ENCODE data around the gene NFS1. TPM values are rescaled to one million over a fixed set of nuclear protein-coding genes. Genes with fewer than 3 reads are reported as not detected.
A peak's percentile ranks its signal among the peaks of the same experiment; 100 is the strongest.
"Not testable (repeated sequence)": the region's sequence is repeated elsewhere in the genome, so short reads cannot be mapped to it uniquely, and the experiment has no call there.

NFS1 gene
- total and polyA plus RNA-seq, 3 experiments from 2014 or later, result 18.8 to 37.7 (median 36.4) TPM

DNA sequence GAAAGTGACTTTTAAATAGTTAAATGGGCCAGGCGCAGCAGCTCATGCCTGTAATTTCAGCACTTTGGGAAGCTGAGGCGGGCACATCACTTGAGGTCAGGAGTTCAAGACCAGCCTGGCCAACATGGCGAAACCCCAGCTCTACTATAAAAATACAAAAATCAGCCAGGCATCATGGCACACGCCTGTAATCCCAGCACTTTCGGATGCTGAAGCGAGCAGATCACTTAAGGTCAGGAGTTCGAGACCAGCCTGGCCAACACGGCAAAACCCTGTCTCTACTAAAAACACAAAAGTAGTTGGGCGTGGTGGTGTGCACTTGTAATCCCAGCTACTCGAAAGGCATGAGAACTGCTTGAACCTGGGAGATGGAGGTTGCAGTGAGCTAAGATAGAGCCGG, 6.7 kb upstream of the NFS1 start:
- peak in 1 of 5 donors; percentile 6 for DNase-seq
- H3K9me3 ChIP-seq (ENCODE audit: low read length); H3K4me3 ChIP-seq (ENCODE audit: low read length); POLR2A ChIA-PET; H3K4me3 Mint-ChIP-seq; H3K27me3 ChIP-seq (ENCODE audit: insufficient read depth, low read length, poor library complexity, severe bottlenecking); H3K27ac ChIP-seq (ENCODE audit: low read depth, low read length); H3K27me3 Mint-ChIP-seq; H3K9me3 Mint-ChIP-seq; H3K4me1 ChIP-seq (ENCODE audit: insufficient read depth, low read length): not testable (repeated sequence)
- peak overlapping the region in 1 of 8 donors; percentile 39 for H3K27ac Mint-ChIP-seq
- CTCF ChIA-PET, result interaction anchor here (1.3 to 1.6 kb wide), 2 partner anchors 36 to 87 kb away, joined by 3 to 5 read pairs; partner anchors contain the start of gene RBM39
- H3K36me3 ChIP-seq (ENCODE audit: insufficient read depth, low read length), result peaks cover 50% of the 10 kb centered on the region
- peaks cover 33 to 52% (median 44%) of the 10 kb centered on the region in 3 donors for H3K4me1 Mint-ChIP-seq
- H3K36me3 Mint-ChIP-seq, result peaks cover 13 to 85% (median 15%) of the 10 kb centered on the region in 3 donors

DNA sequence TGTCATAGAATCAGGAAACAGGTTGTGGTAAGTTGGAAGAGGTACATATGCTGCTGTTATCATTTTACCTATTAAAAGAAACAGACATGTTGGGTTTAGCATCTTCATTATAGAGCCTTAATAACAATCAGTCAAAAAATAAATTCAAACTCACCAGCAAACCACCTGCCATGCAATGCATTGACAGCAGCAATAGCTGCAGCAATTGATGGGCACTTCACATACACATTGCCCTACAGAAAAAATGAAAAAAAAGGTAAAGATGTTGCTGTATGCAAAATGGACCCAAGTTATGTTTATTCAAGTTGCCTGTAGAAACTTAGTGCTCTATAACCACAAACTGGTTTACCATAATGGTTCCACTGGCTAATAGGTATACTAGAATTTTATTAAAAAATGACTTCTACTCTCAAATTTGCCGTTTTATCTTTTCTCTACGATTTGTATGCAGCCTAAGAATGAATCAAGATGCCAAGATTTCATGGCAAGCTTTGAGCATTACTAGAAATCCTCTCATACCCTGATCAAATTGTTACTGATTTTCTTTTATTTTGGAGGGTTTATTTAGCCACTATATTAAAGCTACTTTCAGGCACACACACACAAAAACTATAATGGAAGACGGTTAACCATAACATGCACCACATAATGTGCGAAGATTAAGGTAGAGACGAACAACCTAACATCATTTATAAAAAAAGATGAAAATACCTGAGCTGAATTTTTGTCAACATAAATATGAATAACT, 5.5 kb upstream of the NFS1 start:
- peaks cover 0 to 2% of the 10 kb centered on the region in 2 donors for H3K27me3 Mint-ChIP-seq
- peaks cover 7% of the 10 kb centered on the region for H3K4me1 ChIP-seq (ENCODE audit: insufficient read depth, low read length)
- no peaks in the 10 kb centered on the region for H3K9me3 Mint-ChIP-seq
- H3K4me3 Mint-ChIP-seq, result no peak overlapping the region
- peaks cover 13 to 79% (median 15%) of the 10 kb centered on the region in 3 donors for H3K36me3 Mint-ChIP-seq
- H3K27me3 ChIP-seq (ENCODE audit: insufficient read depth, low read length, poor library complexity, severe bottlenecking), result no peaks in the 10 kb centered on the region
- H3K27ac Mint-ChIP-seq, result peak overlapping the region in 5 of 8 donors; percentile 10 to 84 (median 55)
- CTCF ChIA-PET, result interaction anchor here (0.9 to 1.4 kb wide), 4 partner anchors 35 to 241 kb away, joined by 3 read pairs; partner anchors contain the start of gene RBM39
- peaks cover 41% of the 10 kb centered on the region for H3K36me3 ChIP-seq (ENCODE audit: insufficient read depth, low read length)
- no peak for DNase-seq
- H3K9me3 ChIP-seq (ENCODE audit: low read length), result no peaks in the 10 kb centered on the region
- POLR2A ChIA-PET, result interaction anchor here (1.5 kb wide), 1 partner anchor 67 kb away, joined by 3 read pairs; the partner anchor contains the start of gene PHF20
- H3K27ac ChIP-seq (ENCODE audit: low read depth, low read length), result no peak overlapping the region
- no peak overlapping the region for H3K4me3 ChIP-seq (ENCODE audit: low read length)
- peaks cover 28 to 48% (median 44%) of the 10 kb centered on the region in 3 donors for H3K4me1 Mint-ChIP-seq

DNA sequence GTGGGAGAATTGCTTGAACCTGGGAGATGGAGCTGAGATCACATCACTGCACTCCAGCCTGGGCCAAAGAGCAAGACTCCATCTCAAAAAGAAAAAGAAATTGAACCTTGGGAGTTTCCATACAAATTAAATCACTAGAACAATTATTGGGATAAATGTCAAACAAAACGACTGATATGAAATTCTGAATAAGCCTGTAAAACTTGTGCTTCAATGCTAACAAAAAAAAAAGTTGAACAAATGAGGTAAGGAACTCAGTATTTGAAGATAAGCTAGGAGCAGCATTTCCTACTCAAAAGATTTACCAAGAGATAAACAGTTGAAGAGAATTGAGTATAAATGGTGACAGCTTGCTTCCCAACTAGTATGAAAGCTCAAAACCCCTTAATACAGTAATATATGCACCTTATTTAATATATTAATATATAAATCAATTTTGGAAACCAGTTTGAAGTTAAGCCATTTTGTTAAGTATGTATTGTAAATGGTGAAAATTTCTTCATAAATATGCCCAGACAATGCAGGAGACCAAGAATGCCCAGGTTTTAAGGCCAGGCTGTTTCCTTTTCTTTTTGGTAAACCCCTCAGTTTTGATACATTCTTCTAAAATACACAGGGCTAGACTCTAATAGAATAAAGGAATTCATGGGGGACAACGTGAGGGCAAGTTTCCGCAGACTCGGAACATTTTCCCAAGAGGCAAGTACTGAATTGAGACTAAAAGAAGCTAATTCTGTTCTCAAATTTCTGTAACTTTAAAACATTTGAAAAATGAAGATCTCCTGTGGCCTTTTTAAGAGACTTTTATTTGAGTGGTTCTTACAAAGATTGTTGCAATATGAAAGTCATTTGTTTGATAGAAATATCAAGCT, 3.9 kb upstream of the NFS1 start:
- no peaks in the 10 kb centered on the region for H3K27me3 ChIP-seq (ENCODE audit: insufficient read depth, low read length, poor library complexity, severe bottlenecking)
- H3K36me3 ChIP-seq (ENCODE audit: insufficient read depth, low read length), result peaks cover 33% of the 10 kb centered on the region
- H3K9me3 Mint-ChIP-seq, result peaks cover 0 to 2% (median 0%) of the 10 kb centered on the region in 5 donors
- no peak for DNase-seq
- peaks cover 0 to 4% of the 10 kb centered on the region in 2 donors for H3K27me3 Mint-ChIP-seq
- ChIA-PET POLR2A (interaction anchor here (1.5 kb wide), 1 partner anchor 12 kb away, joined by 4 read pairs; no protein-coding TSS in a partner anchor), CTCF (interaction anchor here (1.5 kb wide), 1 partner anchor 39 kb away, joined by 3 read pairs; the partner anchor contains the start of gene RBM39)
- peaks cover 13% of the 10 kb centered on the region for H3K4me1 ChIP-seq (ENCODE audit: insufficient read depth, low read length)
- H3K4me3 Mint-ChIP-seq, result peak overlapping the region in 1 of 7 donors; percentile 57
- peaks cover 27 to 45% (median 44%) of the 10 kb centered on the region in 3 donors for H3K4me1 Mint-ChIP-seq
- no peak overlapping the region for H3K27ac ChIP-seq (ENCODE audit: low read depth, low read length)
- no peak overlapping the region for H3K4me3 ChIP-seq (ENCODE audit: low read length)
- no peaks in the 10 kb centered on the region for H3K9me3 ChIP-seq (ENCODE audit: low read length)
- H3K27ac Mint-ChIP-seq, result peak overlapping the region in 5 of 8 donors; percentile 55 to 92 (median 72)
- H3K36me3 Mint-ChIP-seq, result peaks cover 11 to 75% (median 15%) of the 10 kb centered on the region in 3 donors

DNA sequence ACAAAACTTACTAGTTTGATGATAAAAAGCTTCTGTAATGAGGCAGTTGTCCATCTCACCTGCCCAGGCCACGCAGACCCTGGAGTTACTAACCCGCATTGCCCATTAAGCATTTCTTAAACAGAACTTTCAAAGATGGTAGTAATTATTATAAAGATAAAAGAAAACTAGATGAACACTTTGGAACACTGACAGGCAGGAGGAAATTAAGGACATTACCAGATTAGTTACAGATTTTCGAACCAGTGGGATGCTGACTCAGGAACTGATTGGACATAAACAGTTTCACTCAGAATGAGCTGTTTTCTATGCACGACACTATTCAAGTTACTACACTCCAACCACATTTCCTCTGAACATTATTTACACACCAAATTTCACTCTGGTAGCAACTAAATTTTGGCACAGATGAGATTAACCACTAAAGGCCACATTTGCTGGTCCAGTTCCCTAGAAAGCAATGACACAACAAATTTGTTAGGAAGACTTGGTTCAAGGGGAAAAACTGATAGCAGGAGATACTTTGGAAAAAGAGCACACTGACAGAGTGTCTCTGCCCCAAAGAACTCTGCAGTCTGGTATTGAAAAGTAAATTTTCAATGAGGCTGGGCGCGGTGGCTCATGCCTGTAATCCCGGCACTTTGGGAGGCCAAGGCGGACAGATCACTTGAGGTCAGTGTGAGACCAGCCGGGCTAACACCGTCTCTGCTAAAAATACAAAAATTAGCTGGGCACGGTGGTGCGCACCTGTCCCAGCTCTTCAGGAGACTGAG, 3.1 kb upstream of the NFS1 start:
- Mint-ChIP-seq H3K27ac (peak overlapping the region; percentile 10 to 92 (median 62)), H3K4me1 (peaks cover 36 to 53% (median 52%) of the 10 kb centered on the region in 3 donors), H3K36me3 (peaks cover 11 to 72% (median 15%) of the 10 kb centered on the region in 3 donors), H3K4me3 (peak overlapping the region in 4 of 7 donors; percentile 24 to 80 (median 41)), H3K9me3 (peaks cover 0 to 2% (median 0%) of the 10 kb centered on the region in 5 donors), H3K27me3 (peaks cover 0 to 4% of the 10 kb centered on the region in 2 donors)
- Histone ChIP-seq H3K4me3 (ENCODE audit: low read length) (no peak overlapping the region), H3K36me3 (ENCODE audit: insufficient read depth, low read length) (peaks cover 31% of the 10 kb centered on the region), H3K4me1 (ENCODE audit: insufficient read depth, low read length) (peaks cover 21% of the 10 kb centered on the region), H3K27me3 (ENCODE audit: insufficient read depth, low read length, poor library complexity, severe bottlenecking) (no peaks in the 10 kb centered on the region), H3K27ac (ENCODE audit: low read depth, low read length) (no peak overlapping the region), H3K9me3 (ENCODE audit: low read length) (no peaks in the 10 kb centered on the region)
- DNase-seq, result peak in 1 of 5 donors; percentile 43
- POLR2A ChIA-PET, result interaction anchor here (0.7 to 1.5 kb wide), 4 partner anchors 11 to 248 kb away, joined by 3 to 4 read pairs (median 3); no protein-coding TSS in a partner anchor
- CTCF ChIA-PET, result interaction anchor here (1.2 to 1.5 kb wide), 2 partner anchors 40 to 253 kb away, joined by 3 read pairs; partner anchors contain the start of gene RBM39

DNA sequence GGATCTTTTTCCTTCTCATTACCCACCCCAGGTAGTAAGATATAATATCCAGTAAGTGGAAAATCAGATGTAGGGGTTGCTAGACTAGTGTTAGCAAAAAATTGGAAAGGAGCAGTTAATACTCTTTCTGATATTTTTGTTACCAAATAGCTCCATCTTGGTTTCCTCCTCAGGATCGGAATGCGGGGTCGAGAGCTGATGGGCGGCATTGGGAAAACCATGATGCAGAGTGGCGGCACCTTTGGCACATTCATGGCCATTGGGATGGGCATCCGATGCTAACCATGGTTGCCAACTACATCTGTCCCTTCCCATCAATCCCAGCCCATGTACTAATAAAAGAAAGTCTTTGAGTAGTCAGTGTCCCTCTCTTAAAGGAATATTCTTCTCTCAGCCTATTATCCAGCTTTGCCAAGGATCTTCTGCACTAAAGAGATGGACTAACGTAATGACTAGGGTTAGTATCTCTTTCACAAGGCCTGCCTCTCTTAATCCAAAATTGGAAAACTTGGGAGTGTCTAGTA, 1.5 kb upstream of the NFS1 start:
- DNase-seq, result no peak
- POLR2A ChIA-PET, result interaction anchor here (0.6 to 2.3 kb wide), 5 partner anchors 37 to 1185 kb away, joined by 3 to 19 read pairs (median 8); partner anchors contain the start of genes DYNLRB1, RBM39 and SCAND1
- Histone ChIP-seq H3K4me1 (ENCODE audit: insufficient read depth, low read length) (peaks cover 21% of the 10 kb centered on the region), H3K36me3 (ENCODE audit: insufficient read depth, low read length) (peaks cover 23% of the 10 kb centered on the region), H3K27me3 (ENCODE audit: insufficient read depth, low read length, poor library complexity, severe bottlenecking) (no peaks in the 10 kb centered on the region), H3K9me3 (ENCODE audit: low read length) (no peaks in the 10 kb centered on the region), H3K27ac (ENCODE audit: low read depth, low read length) (peak overlapping the region; percentile 94), H3K4me3 (ENCODE audit: low read length) (no peak overlapping the region)
- Mint-ChIP-seq H3K36me3 (peaks cover 9 to 66% (median 15%) of the 10 kb centered on the region in 3 donors), H3K27ac (peak overlapping the region; percentile 87 to 98 (median 96)), H3K4me3 (peak overlapping the region; percentile 41 to 96 (median 94)), H3K9me3 (peaks cover 0 to 2% (median 0%) of the 10 kb centered on the region in 5 donors), H3K4me1 (peaks cover 37 to 60% (median 58%) of the 10 kb centered on the region in 3 donors), H3K27me3 (peaks cover 0 to 2% of the 10 kb centered on the region in 2 donors)
- CTCF ChIA-PET, result interaction anchor here (1.6 to 2.7 kb wide), 2 partner anchors 42 to 100 kb away, joined by 5 to 10 read pairs; partner anchors contain the start of gene RBM39

DNA sequence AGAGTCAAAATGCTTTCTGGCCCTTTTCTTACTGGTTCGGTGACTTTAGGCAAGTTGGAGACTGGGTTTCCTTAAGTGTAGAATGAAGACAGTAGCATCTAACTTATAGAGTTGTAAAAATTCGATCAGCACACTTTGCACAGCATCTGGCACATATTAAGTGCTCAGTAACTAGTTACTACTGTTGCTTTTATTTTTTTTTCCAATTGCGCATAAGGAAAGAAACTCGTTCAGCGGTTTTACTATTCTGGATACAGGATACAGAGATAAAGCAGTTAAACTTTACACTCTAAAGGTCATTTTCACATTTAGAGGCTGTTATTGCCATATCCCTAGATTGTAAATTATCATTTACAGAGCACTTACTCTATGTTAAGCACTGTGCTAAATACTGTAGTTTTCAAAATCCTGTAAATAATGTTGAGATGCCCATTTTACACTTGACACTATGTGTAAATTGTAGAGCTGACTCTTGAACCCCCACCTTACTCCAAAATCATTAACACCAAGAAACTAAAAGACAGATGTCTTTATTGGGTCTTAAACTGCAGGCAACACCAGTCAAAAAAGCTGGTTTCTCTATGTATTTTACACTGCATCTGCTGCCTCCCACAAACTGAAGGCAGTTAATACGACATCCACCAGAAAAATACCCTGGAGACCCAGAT, 939 bp upstream of the NFS1 start:
- peaks cover 21% of the 10 kb centered on the region for H3K4me1 ChIP-seq (ENCODE audit: insufficient read depth, low read length)
- no peaks in the 10 kb centered on the region for H3K9me3 ChIP-seq (ENCODE audit: low read length)
- Mint-ChIP-seq H3K27ac (peak overlapping the region; percentile 92 to 98 (median 97)), H3K36me3 (peaks cover 12 to 66% (median 15%) of the 10 kb centered on the region in 3 donors), H3K27me3 (peaks cover 0 to 2% of the 10 kb centered on the region in 2 donors), H3K9me3 (peaks cover 0 to 2% (median 0%) of the 10 kb centered on the region in 5 donors), H3K4me1 (peaks cover 37 to 64% (median 62%) of the 10 kb centered on the region in 3 donors), H3K4me3 (peak overlapping the region; percentile 87 to 96 (median 94))
- peak overlapping the region; percentile 94 for H3K27ac ChIP-seq (ENCODE audit: low read depth, low read length)
- POLR2A ChIA-PET, result interaction anchor here (0.6 to 2.3 kb wide), 6 partner anchors 9 to 1184 kb away, joined by 3 to 19 read pairs (median 6); partner anchors contain the start of genes DYNLRB1, RBM39 and SCAND1
- CTCF ChIA-PET, result interaction anchor here (1.6 to 2.7 kb wide), 2 partner anchors 42 to 99 kb away, joined by 5 to 10 read pairs; partner anchors contain the start of gene RBM39
- H3K36me3 ChIP-seq (ENCODE audit: insufficient read depth, low read length), result peaks cover 17% of the 10 kb centered on the region
- peak overlapping the region; percentile 93 for H3K4me3 ChIP-seq (ENCODE audit: low read length)
- no peak for DNase-seq
- H3K27me3 ChIP-seq (ENCODE audit: insufficient read depth, low read length, poor library complexity, severe bottlenecking), result no peaks in the 10 kb centered on the region
